RWPE2 (cell line): ENCODE results near the gene LYPD5.
"Not testable (repeated sequence)": the region's sequence is repeated elsewhere in the genome, so short reads cannot be mapped to it uniquely, and the experiment has no call there.

Source experiments
- ATAC-seq: fragments of 200-7000 bp; cut with Tn5 transposase; 3 replicates; pipeline ENCODE4 v1.9.1; 2021; ENCODE audit warnings: low read depth
- DNase-seq: peaks from one replicate; pipeline ENCODE4 v3.0.0-alpha.2; 2020; ENCODE audit warnings: low spot score
- H3K27ac ChIP-seq: fragments of 450-650 bp; 2 replicates; pipeline ENCODE4 v1.5.1; 2017; ENCODE audit warnings: mild to moderate bottlenecking; ENCODE audit not compliant: poor library complexity, severe bottlenecking
- H3K27me3 ChIP-seq: fragments of 250-450 bp; sonication (Bioruptor Pico); 2 replicates; pipeline ENCODE4 v1.5.1; 2021; ENCODE audit warnings: mild to moderate bottlenecking, moderate library complexity; ENCODE audit not compliant: insufficient read depth, poor library complexity, severe bottlenecking
- H3K36me3 ChIP-seq: fragments of 250-450 bp; sonication (Bioruptor Pico); 2 replicates; pipeline ENCODE4 v1.5.1; 2020; ENCODE audit warnings: low read depth, mild to moderate bottlenecking, moderate library complexity
- H3K4me1 ChIP-seq: fragments of 250-450 bp; sonication (Bioruptor Pico); 2 replicates; pipeline ENCODE4 v1.5.1; 2021; ENCODE audit warnings: mild to moderate bottlenecking, moderate library complexity; ENCODE audit not compliant: insufficient read depth, poor library complexity, severe bottlenecking
- H3K4me3 ChIP-seq: fragments of 250-450 bp; sonication (Bioruptor Pico); 2 replicates; pipeline ENCODE4 v1.5.1; 2021; ENCODE audit warnings: mild to moderate bottlenecking, moderate library complexity; ENCODE audit not compliant: severe bottlenecking
- H3K9me3 ChIP-seq: fragments of 250-450 bp; sonication (Bioruptor Pico); 2 replicates; pipeline ENCODE4 v1.5.1; 2021; ENCODE audit warnings: mild to moderate bottlenecking, moderate library complexity; ENCODE audit not compliant: severe bottlenecking
- CTCF ChIP-seq: fragments of 450-650 bp; IDR thresholded peaks from one replicate; pipeline ENCODE4 v1.5.1; 2017; ENCODE audit warnings: mild to moderate bottlenecking, moderate library complexity; ENCODE audit not compliant: poor library complexity, severe bottlenecking

Gene LYPD5

GRCh38 chr19:43812259-43812658 is 10.0 kb upstream of the LYPD5 start:
- DNase-seq (no peak), ATAC-seq (no peak)
- no peaks in the 10 kb centered on the region for H3K27me3 ChIP-seq
- no peaks in the 10 kb centered on the region for H3K4me1 ChIP-seq
- no peak overlapping the region for H3K27ac ChIP-seq
- no peak overlapping the region for H3K4me3 ChIP-seq
- H3K36me3 ChIP-seq, result no peaks in the 10 kb centered on the region
- no peaks in the 10 kb centered on the region for H3K9me3 ChIP-seq
- no peak for TF ChIP-seq CTCF

DNA sequence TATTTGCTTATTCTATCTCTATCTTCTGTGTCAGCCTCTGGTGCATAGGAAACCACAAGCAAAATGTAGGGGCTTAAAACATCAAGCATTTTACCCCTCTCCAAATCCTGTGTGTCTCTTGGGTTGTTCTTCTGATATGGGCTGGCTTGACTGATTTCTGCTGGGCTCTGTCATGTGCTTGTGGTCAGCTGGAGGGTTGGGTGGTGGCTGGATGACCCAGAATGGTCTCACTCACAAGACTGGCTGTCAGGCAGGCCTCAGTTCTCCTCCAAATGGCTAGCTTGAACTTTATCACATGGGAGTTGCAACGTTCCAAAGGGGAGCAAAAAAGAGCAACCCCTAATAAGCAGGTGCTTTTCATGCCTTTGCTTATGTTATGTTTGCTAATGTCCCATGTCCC is 9.6 kb upstream of the LYPD5 start:
- H3K36me3 ChIP-seq, result no peaks in the 10 kb centered on the region
- no peaks in the 10 kb centered on the region for H3K4me1 ChIP-seq
- TF ChIP-seq CTCF, result no peak
- no peak overlapping the region for H3K27ac ChIP-seq
- H3K4me3 ChIP-seq, result no peak overlapping the region
- H3K9me3 ChIP-seq, result no peaks in the 10 kb centered on the region
- DNase-seq (no peak), ATAC-seq (no peak)
- no peaks in the 10 kb centered on the region for H3K27me3 ChIP-seq

- Histone ChIP-seq H3K36me3 (no peaks in the 10 kb centered on the region), H3K4me3 (no peak overlapping the region), H3K27me3 (no peaks in the 10 kb centered on the region), H3K9me3 (no peaks in the 10 kb centered on the region), H3K4me1 (no peaks in the 10 kb centered on the region), H3K27ac (no peak overlapping the region)
- DNase-seq, result no peak
- peak; percentile 67; the same call in 2 of the 3 replicates for ATAC-seq
- peak; percentile 73 for TF ChIP-seq CTCF
These were observed 7.8 kb upstream of the LYPD5 start for GRCh38 chr19:43809762-43810696.

DNA sequence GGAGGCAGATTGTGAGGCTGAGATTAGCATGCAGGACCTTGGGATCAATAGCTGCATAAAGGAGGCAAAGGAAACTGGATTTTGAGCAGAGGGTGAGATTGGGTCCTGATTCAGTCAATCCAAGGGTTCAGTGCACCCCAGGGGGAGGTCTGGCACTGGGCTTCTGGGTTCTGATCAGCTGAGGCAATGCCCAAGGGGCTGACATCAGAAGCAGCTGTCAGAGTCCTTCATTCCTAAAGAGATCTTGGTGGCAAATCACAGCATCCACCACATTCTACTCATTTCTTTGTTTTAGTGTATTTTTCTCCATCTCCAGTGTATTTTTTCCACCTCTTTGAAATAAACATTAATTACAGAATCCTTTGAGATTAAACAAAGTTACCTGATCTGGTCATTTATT is 5.4 kb upstream of the LYPD5 start:
- no peaks in the 10 kb centered on the region for H3K27me3 ChIP-seq
- ATAC-seq, result no peak
- no peaks in the 10 kb centered on the region for H3K4me1 ChIP-seq
- no peak overlapping the region for H3K27ac ChIP-seq
- no peaks in the 10 kb centered on the region for H3K9me3 ChIP-seq
- TF ChIP-seq CTCF, result no peak
- no peaks in the 10 kb centered on the region for H3K36me3 ChIP-seq
- no peak for DNase-seq
- no peak overlapping the region for H3K4me3 ChIP-seq

DNA sequence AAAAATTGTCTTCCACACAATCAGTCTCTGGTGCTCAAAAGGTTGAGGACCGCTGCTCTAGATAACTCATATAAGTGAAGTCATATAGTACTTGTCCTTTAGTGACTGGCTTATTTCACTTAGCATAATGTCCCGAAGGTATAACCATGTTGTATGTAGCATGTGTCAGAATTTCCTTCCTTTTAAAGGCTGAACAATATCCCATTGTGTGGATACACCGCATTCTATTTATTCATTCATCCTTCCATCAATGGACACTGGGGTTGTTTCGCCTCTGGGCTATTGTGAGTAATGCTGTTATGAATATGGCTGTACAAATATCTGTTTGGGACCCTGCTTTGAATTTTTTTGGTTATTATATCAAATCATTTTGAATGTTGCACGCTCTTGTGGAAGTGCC is 4.6 kb upstream of the LYPD5 start:
- no peak for DNase-seq
- no peak for TF ChIP-seq CTCF
- Histone ChIP-seq H3K27ac (no peak overlapping the region), H3K27me3 (no peaks in the 10 kb centered on the region), H3K4me3 (no peak overlapping the region), H3K9me3 (no peaks in the 10 kb centered on the region), H3K4me1 (no peaks in the 10 kb centered on the region), H3K36me3 (no peaks in the 10 kb centered on the region)
- no peak for ATAC-seq

- not testable (repeated sequence) for H3K9me3 ChIP-seq, H3K36me3 ChIP-seq, H3K27me3 ChIP-seq, H3K4me3 ChIP-seq, H3K27ac ChIP-seq, H3K4me1 ChIP-seq, DNase-seq, ATAC-seq
These were observed 4.2 kb upstream of the LYPD5 start for GRCh38 chr19:43806401-43806800.
